ENCODE results near the gene IGF1R. TPM values are rescaled to one million over a fixed set of nuclear protein-coding genes. Genes with fewer than 3 reads are reported as not detected.

IGF1R gene
- total and polyA plus RNA-seq, 2 of the 8 experiments (the other 6 are each of a cell fraction or from before 2014, with no cell fraction given) = 32.9 to 109 TPM

DNA sequence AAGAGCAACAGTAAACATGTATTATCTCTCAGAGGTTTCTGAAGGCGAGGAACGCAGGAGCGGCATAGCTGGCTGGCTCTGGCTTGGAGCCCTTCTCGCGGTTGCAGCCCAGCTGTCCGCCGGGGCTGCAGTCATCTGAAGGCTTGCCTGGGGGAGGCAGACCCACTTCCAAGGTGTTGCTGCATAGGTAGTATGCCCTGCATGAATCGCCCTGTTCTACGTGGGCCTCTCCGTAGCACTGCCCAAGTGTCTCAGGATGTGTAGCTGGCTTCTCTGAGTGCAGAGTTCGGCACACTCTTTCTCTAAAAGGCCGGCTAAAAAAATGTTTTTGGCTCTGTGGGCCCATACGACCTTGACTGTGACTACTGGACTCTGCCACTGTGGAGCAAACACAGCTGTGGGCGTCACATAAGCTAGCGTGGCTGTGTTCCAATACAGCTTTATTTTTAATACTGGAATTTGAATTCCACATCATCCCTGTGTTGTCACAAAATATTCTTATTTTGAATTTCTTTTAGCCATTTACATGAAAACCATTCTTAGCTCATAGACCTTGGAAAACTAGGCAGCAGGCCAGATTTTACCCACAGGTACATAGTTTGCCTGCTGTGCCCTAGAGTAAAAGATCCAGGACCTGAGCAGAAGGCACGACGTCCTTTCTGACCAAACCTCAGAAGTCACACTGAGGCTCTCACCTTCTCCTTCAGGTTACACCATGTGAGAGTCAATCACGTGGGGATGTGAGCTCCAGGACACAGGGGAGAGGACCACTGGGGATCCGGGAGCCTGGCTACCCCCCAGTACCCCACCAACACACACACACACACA, 303.4 kb downstream of the IGF1R start (continued):
- TF ChIP-seq USF2 (IDR thresholded peaks at IDR 0.05; ENCODE audit: low read length) (no peak), TAF7 (optimal IDR thresholded peaks at IDR 0.05; ENCODE audit: borderline replicate concordance, low read depth, low read length) (no peak), SIX5 (IDR thresholded peaks at IDR 0.05; ENCODE audit: low read depth, low read length) (no peak), SUZ12 (IDR thresholded peaks at IDR 0.05; ENCODE audit: low read length) (no peak), POLR2A (IDR thresholded peaks at IDR 0.05; ENCODE audit: control extremely low read depth in 1 of 2, low read depth in 2 of 2, low read length in 2 of 2) (no peak), TAF1 (IDR thresholded peaks at IDR 0.05; ENCODE audit: low read depth, low read length) (no peak)
